Duodenal mucosa (tissue), 2 donors: ENCODE measurements around the gene LCMT2.

Experiments used
- H3K27ac ChIP-seq: one replicate; pipeline ENCODE4 v1.7.0; 2013; ENCODE audit warnings: low read depth, low read length
- H3K27me3 ChIP-seq, 2 donors: one replicate each; pipeline ENCODE4 v1.7.0; 2013; ENCODE audit warnings: low read length in 2 of 2, control low read depth in 1 of 2; ENCODE audit not compliant: insufficient read depth in 2 of 2, control insufficient read depth in 1 of 2
- H3K36me3 ChIP-seq, 2 donors: one replicate each; pipeline ENCODE4 v1.7.0; 2013; ENCODE audit warnings: low read length in 2 of 2, control low read depth in 1 of 2; ENCODE audit not compliant: insufficient read depth in 2 of 2, control insufficient read depth in 1 of 2
- H3K4me1 ChIP-seq, 2 donors: one replicate each; pipeline ENCODE4 v1.7.0; 2013; ENCODE audit warnings: low read length in 2 of 2, control low read depth in 1 of 2; ENCODE audit not compliant: insufficient read depth in 2 of 2, control insufficient read depth in 1 of 2
- H3K4me3 ChIP-seq, 2 donors: one replicate each; pipeline ENCODE4 v1.7.0; 2013; ENCODE audit warnings: low read length in 2 of 2, low read depth in 1 of 2
- H3K9ac ChIP-seq, 2 donors: one replicate each; pipeline ENCODE4 v1.7.0; 2013; ENCODE audit warnings: low read length in 2 of 2, low read depth in 1 of 2
- H3K9me3 ChIP-seq, 2 donors: one replicate each; pipeline ENCODE4 v1.7.0; 2013; ENCODE audit warnings: low read length in 2 of 2, control low read depth in 1 of 2; ENCODE audit not compliant: control insufficient read depth in 1 of 2

LCMT2 gene

GRCh38 chr15:43286074-43286473 lies 44.3 kb downstream of the LCMT2 start:
- Histone ChIP-seq H3K4me1 (no peaks in the 10 kb centered on the region), H3K36me3 (no peaks in the 10 kb centered on the region), H3K27me3 (peaks cover 0 to 4% of the 10 kb centered on the region in 2 donors), H3K4me3 (no peak overlapping the region), H3K27ac (no peak overlapping the region), H3K9ac (no peak overlapping the region), H3K9me3 (no peaks in the 10 kb centered on the region)

DNA sequence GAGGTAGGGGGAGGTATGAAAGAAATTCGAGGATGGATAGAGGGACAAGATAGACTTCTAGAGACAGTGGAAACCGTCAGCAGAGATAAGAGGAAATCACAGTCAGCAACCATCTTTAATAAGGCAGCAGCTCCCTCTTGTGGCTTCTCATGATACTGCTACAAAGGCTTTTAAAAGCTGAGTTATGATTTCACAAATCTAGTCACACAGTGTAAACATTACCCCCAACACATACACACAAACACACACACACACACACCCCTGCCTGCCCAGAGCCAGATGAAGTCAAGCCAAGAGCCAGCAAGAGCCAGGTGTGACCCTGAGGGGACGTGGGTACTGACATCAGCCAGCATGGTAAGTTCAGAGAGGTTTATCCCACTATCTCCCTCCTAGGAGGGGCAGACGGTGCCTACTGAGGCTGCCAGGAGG lies 44.8 kb downstream of the LCMT2 start:
- Histone ChIP-seq H3K9me3 (no peaks in the 10 kb centered on the region), H3K27me3 (peaks cover 0 to 4% of the 10 kb centered on the region in 2 donors), H3K27ac (no peak overlapping the region), H3K9ac (no peak overlapping the region), H3K4me3 (no peak overlapping the region), H3K36me3 (no peaks in the 10 kb centered on the region), H3K4me1 (no peaks in the 10 kb centered on the region)

- H3K36me3 ChIP-seq: no peaks in the 10 kb centered on the region
Measured at GRCh38 chr15:43283526-43283925, 46.8 kb downstream of the LCMT2 start.

DNA sequence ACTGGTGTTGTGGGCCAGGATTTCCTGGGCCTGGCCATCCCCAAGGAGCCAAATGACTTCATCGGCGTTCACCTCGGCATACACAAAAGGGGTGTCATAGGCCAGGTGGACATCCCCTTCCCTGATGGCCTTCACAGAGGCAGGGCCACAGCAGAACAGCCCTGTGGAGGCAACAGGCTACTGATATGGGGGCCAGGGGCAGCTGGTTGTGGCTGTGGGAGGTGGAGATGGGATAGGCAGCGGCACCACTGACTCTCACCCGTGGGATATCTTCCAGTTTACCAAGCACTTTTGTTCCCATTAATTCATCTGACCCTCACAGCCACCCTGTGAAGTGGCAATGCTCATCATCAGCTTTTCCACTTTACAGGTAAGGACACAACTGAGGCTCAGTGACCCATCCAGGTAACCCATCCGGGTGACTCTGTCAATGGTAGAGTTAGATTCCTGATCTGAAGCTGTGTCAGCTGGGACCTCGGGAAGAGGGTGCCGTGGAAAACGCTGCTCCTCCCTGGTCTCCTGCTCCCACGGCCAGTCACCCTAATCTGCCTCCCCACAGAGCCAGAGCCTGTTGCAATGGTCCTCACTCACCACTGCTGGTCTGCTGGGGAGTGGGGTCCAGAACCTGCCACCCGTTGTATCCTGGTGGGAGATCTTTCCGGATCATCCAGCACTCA lies 48.3 kb downstream of the LCMT2 start:
- Histone ChIP-seq H3K4me3 (no peak overlapping the region), H3K36me3 (no peaks in the 10 kb centered on the region), H3K27ac (no peak overlapping the region), H3K9me3 (no peaks in the 10 kb centered on the region), H3K4me1 (no peaks in the 10 kb centered on the region), H3K27me3 (peaks cover under 1 to 3% of the 10 kb centered on the region in 2 donors), H3K9ac (no peak overlapping the region)

More at GRCh38 chr15:43283526-43283925, 46.8 kb downstream of the LCMT2 start:
- Histone ChIP-seq H3K4me3 (no peak overlapping the region), H3K27me3 (peaks cover 3 to 4% of the 10 kb centered on the region in 2 donors), H3K9me3 (no peaks in the 10 kb centered on the region), H3K27ac (no peak overlapping the region), H3K9ac (no peak overlapping the region), H3K4me1 (no peaks in the 10 kb centered on the region)

DNA sequence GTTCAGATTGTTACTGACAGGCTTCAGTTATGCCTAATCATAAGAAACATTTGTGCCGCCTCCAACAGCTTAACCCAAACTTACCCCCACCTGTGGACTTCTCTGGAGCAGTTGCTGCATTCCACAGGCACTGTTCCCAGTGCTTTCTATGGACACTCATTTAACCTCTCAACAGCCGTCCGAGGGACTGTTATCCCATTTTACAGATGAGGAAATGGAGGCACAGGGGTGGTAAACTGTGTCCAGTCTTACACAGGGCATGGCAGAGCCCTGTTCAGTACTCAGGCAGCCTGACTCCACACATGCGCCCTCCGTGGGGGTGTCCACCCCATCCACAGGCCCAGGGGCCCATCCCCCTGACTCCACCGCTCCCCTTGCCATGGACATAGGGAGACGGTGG lies 49.4 kb downstream of the LCMT2 start:
- H3K9me3 ChIP-seq: no peaks in the 10 kb centered on the region
- no peak overlapping the region for H3K27ac ChIP-seq
- H3K36me3 ChIP-seq: no peaks in the 10 kb centered on the region
- H3K4me1 ChIP-seq: no peaks in the 10 kb centered on the region
- H3K27me3 ChIP-seq: peaks cover 0 to 3% of the 10 kb centered on the region in 2 donors
- H3K9ac ChIP-seq: no peak overlapping the region
- H3K4me3 ChIP-seq: no peak overlapping the region

DNA sequence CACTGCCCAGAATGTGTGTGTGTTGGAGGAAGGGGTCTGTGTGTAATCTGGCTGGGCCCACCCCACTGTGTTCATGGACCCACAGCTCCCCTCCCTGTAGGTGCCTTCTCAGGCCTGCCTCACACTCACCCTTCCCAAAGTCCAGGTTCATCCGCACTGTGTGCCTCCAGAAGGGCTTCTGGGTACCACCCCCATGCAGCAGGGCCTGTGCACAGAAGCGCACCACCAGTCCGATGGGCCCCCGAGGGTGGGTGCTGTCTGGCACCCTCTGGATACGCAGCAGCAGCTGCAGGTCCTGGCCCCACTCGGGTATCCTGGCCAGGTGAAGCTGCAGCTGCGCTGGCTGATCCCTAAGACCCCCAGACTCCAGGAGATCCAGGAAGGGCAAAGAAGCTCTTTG lies 50.9 kb downstream of the LCMT2 start:
- Histone ChIP-seq H3K4me3 (no peak overlapping the region), H3K27ac (no peak overlapping the region), H3K9ac (no peak overlapping the region), H3K36me3 (no peaks in the 10 kb centered on the region), H3K4me1 (no peaks in the 10 kb centered on the region), H3K27me3 (peaks cover 3 to 4% of the 10 kb centered on the region in 2 donors), H3K9me3 (no peaks in the 10 kb centered on the region)

DNA sequence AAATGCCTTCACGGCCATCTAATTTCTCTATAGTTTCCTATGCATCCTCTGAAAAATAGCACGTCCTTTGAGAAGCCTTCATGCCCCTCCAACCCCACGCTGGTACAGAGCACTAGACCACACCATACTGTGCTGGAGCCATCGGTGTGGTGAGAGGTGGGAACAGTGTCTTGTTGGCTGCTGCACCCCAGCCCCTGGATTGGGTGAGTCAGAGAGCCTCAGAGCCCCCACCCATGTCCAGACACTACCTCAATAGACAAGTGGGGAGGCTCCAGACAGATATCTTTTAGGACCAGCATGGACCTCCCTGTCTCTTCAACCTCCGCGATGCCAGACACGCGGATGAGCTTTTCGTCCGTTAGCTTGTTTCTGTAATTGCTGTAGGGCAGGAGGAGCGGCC lies 51.5 kb downstream of the LCMT2 start:
- no peaks in the 10 kb centered on the region for H3K4me1 ChIP-seq
- H3K4me3 ChIP-seq: no peak overlapping the region
- H3K27ac ChIP-seq: no peak overlapping the region
- H3K27me3 ChIP-seq: peaks cover 3 to 4% of the 10 kb centered on the region in 2 donors
- H3K9ac ChIP-seq: no peak overlapping the region
- no peaks in the 10 kb centered on the region for H3K9me3 ChIP-seq
- no peaks in the 10 kb centered on the region for H3K36me3 ChIP-seq

DNA sequence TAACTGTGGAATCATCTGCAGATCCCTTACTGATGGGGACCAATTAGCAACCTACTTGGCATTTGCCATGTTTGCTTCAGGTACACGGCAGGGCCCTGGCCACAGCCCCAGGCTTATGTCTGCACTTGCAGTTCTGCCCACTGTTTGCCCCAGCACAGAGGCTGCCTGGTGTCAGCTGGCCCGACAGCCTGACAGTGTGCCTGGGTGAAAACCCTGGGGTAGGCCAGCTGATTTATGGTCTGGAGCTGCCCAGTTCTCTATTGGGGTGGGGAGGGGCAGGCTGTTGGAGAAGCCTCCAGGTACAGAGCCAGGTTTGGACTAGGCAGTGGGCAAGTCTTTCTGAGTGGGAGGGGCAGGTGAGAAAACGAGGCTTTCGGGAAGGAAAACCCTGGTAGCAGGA lies 52.5 kb downstream of the LCMT2 start:
- Histone ChIP-seq H3K36me3 (no peaks in the 10 kb centered on the region), H3K4me3 (no peak overlapping the region), H3K27me3 (peaks cover 3 to 4% of the 10 kb centered on the region in 2 donors), H3K9ac (no peak overlapping the region), H3K27ac (no peak overlapping the region), H3K9me3 (no peaks in the 10 kb centered on the region), H3K4me1 (no peaks in the 10 kb centered on the region)

GRCh38 chr15:43277231-43277823 lies 53.0 kb downstream of the LCMT2 start:
- H3K27me3 ChIP-seq: peaks cover 3 to 4% of the 10 kb centered on the region in 2 donors
- no peaks in the 10 kb centered on the region for H3K9me3 ChIP-seq
- no peaks in the 10 kb centered on the region for H3K4me1 ChIP-seq
- H3K27ac ChIP-seq: no peak overlapping the region
- H3K4me3 ChIP-seq: no peak overlapping the region
- H3K9ac ChIP-seq: no peak overlapping the region
- H3K36me3 ChIP-seq: no peaks in the 10 kb centered on the region

DNA sequence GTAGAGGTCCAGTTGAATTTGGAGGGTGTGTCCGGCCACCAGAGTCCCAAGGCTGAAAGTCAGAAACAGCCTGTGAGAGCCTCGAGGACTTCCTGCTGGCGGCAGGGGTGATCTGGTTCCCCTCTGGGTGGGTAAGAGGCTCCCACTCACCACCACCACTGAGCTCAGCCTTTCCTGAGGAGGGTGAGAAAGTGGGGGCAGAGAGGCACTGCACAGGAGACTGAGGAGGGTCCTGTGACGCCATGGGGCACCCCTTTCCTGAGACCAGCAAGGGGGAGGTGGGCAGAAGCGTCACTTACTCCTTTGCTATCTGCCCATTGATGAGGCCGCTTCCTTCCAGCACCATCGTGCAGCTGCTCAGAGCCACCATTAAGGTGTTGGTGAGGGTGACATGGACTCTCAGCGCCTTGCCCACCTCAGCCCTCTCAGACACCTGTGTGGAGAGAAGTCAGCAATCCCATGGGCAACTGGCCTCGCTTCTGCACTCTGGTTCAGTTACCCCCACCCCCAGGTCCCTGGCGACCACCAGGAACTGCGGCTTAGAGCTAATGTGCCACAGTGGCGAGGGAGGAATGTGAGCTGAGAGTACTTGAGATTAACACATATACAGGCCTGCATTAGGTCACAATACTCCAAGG lies 53.7 kb downstream of the LCMT2 start:
- Histone ChIP-seq H3K4me1 (no peaks in the 10 kb centered on the region), H3K27me3 (peaks cover 3 to 4% of the 10 kb centered on the region in 2 donors), H3K27ac (no peak overlapping the region), H3K4me3 (no peak overlapping the region), H3K9ac (no peak overlapping the region), H3K9me3 (no peaks in the 10 kb centered on the region), H3K36me3 (no peaks in the 10 kb centered on the region)
